ENCODE data around the gene LRP5. TPM values are rescaled to one million over a fixed set of nuclear protein-coding genes. Genes with fewer than 3 reads are reported as not detected.

Gene LRP5
- total and polyA plus RNA-seq, 2 experiments from 2014 or later: 26.9 to 51.1 TPM

- no peak for TF ChIP-seq JUNB (IDR thresholded peaks at IDR 0.05; ENCODE audit: unreplicated experiment)
- TF ChIP-seq ZNF114 (CRISPR knock-in tag; IDR thresholded peaks at IDR 0.05): no peak
These were observed 13.5 kb downstream of the LRP5 start (continued) for GRCh38 chr11:68325907-68326220.

DNA sequence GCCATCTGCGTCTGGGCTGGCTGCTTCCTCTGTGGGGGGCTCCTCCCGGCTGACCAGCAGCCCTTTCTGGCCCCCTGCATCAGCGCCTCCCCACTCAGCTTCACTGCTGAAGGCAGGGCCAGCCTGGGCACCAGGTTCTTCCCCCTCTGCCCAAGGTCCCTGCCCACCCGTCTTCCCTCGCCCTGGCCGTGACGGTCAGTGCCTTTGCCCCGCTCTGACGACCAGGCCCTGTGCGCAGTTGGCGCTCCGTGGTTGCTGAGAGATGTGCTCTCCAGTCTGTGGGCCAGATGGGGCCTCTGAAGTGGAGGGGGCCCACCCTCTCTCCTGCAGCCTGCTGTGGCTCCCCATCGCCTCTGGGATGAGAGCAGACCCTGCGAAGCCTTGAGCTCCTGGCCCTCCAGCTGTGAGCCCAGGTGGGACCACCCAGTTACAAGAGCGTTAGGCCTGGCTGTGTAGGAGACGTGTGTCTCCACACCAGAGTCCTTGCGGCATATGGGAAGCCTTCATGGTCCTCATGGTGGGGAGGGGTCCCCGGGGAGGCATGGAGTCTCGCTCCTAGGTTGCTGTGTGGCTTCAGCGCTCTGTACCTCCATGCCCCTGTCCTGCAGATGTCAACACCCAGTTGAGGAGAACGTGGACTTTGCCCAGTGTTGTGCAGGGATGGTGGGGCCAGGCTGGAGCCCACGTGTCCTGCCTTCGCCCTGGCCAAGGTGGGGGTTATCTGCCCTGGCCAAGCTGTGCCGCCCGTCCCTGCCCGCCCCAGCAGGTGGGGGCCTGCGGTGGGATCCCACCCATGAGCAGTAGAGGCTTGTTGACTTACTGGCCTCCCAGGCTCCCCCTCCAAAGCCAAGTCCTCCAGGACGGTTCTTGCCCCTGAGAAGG lies 14.2 kb downstream of the LRP5 start:
- Histone ChIP-seq H3F3A (replicated peaks; ENCODE audit: low read depth) (no peaks in the 10 kb centered on the region), H3K36me3 (ENCODE audit: insufficient read depth) (no peaks in the 10 kb centered on the region), H4K20me1 (replicated peaks; ENCODE audit: insufficient read depth) (peaks cover 3% of the 10 kb centered on the region; the same call in 1 of the 2 replicates), H3K79me2 (replicated peaks; ENCODE audit: insufficient read depth) (peaks cover 83% of the 10 kb centered on the region), H2AFZ (no peak overlapping the region), H3K27ac (ENCODE audit: low read depth) (no peak overlapping the region), H3K9me2 (ENCODE audit: insufficient read depth) (no peaks in the 10 kb centered on the region), H3K4me1 (ENCODE audit: insufficient read depth) (peaks cover 43% of the 10 kb centered on the region), H3K27me3 (ENCODE audit: insufficient read depth) (no peaks in the 10 kb centered on the region), H3K4me3 (no peak overlapping the region), H3K4me2 (no peak overlapping the region)
- TF ChIP-seq, protein P1, sequence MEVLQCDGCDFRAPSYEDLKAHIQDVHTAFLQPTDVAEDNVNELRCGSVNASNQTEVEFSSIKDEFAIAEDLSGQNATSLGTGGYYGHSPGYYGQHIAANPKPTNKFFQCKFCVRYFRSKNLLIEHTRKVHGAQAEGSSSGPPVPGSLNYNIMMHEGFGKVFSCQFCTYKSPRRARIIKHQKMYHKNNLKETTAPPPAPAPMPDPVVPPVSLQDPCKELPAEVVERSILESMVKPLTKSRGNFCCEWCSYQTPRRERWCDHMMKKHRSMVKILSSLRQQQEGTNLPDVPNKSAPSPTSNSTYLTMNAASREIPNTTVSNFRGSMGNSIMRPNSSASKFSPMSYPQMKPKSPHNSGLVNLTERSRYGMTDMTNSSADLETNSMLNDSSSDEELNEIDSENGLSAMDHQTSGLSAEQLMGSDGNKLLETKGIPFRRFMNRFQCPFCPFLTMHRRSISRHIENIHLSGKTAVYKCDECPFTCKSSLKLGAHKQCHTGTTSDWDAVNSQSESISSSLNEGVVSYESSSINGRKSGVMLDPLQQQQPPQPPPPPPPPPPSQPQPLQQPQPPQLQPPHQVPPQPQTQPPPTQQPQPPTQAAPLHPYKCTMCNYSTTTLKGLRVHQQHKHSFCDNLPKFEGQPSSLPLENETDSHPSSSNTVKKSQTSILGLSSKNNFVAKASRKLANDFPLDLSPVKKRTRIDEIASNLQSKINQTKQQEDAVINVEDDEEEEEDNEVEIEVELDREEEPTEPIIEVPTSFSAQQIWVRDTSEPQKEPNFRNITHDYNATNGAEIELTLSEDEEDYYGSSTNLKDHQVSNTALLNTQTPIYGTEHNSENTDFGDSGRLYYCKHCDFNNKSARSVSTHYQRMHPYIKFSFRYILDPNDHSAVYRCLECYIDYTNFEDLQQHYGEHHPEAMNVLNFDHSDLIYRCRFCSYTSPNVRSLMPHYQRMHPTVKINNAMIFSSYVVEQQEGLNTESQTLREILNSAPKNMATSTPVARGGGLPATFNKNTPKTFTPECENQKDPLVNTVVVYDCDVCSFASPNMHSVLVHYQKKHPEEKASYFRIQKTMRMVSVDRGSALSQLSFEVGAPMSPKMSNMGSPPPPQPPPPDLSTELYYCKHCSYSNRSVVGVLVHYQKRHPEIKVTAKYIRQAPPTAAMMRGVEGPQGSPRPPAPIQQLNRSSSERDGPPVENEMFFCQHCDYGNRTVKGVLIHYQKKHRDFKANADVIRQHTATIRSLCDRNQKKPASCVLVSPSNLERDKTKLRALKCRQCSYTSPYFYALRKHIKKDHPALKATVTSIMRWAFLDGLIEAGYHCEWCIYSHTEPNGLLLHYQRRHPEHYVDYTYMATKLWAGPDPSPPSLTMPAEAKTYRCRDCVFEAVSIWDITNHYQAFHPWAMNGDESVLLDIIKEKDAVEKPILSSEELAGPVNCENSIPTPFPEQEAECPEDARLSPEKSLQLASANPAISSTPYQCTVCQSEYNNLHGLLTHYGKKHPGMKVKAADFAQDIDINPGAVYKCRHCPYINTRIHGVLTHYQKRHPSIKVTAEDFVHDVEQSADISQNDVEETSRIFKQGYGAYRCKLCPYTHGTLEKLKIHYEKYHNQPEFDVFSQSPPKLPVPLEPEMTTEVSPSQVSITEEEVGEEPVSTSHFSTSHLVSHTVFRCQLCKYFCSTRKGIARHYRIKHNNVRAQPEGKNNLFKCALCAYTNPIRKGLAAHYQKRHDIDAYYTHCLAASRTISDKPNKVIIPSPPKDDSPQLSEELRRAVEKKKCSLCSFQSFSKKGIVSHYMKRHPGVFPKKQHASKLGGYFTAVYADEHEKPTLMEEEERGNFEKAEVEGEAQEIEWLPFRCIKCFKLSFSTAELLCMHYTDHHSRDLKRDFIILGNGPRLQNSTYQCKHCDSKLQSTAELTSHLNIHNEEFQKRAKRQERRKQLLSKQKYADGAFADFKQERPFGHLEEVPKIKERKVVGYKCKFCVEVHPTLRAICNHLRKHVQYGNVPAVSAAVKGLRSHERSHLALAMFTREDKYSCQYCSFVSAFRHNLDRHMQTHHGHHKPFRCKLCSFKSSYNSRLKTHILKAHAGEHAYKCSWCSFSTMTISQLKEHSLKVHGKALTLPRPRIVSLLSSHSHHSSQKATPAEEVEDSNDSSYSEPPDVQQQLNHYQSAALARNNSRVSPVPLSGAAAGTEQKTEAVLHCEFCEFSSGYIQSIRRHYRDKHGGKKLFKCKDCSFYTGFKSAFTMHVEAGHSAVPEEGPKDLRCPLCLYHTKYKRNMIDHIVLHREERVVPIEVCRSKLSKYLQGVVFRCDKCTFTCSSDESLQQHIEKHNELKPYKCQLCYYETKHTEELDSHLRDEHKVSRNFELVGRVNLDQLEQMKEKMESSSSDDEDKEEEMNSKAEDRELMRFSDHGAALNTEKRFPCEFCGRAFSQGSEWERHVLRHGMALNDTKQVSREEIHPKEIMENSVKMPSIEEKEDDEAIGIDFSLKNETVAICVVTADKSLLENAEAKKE (CRISPR knock-in tag; IDR thresholded peaks at IDR 0.05): no peak
- no peak for TF ChIP-seq ZNF114 (CRISPR knock-in tag; IDR thresholded peaks at IDR 0.05)
- TF ChIP-seq POLR2AphosphoS5 (IDR thresholded peaks at IDR 0.05; ENCODE audit: low read depth): no peak
- TF ChIP-seq EZH2 (IDR thresholded peaks at IDR 0.05; ENCODE audit: low read depth, unreplicated experiment): no peak
- TF ChIP-seq EZH2phosphoT487 (IDR thresholded peaks at IDR 0.05; ENCODE audit: unreplicated experiment): no peak
- TF ChIP-seq REST (IDR thresholded peaks at IDR 0.05; ENCODE audit: unreplicated experiment): no peak
- TF ChIP-seq CREB1 (CRISPR knock-in tag; IDR thresholded peaks at IDR 0.05; ENCODE audit: low read depth): no peak
- TF ChIP-seq NANOG (IDR thresholded peaks at IDR 0.05; ENCODE audit: borderline replicate concordance): no peak
- H3K4me3 Mint-ChIP-seq: no peak overlapping the region
- no peaks in the 10 kb centered on the region for H3K9me3 Mint-ChIP-seq
- no peak for DNase-seq (ENCODE audit: low spot score)
- H3K27ac Mint-ChIP-seq: no peak overlapping the region
- H3K36me3 Mint-ChIP-seq (ENCODE audit: low read depth): 0 out of 3 replicates have a peak, but pooled peaks cover 2% of the 10 kb centered on the region
- no peak for ATAC-seq
- H3K4me1 Mint-ChIP-seq: peaks cover 66% of the 10 kb centered on the region
- H3K27me3 Mint-ChIP-seq (ENCODE audit: insufficient read depth, low read depth, poor library complexity): peaks cover 8% of the 10 kb centered on the region
